Neural progenitor cell (in vitro differentiated cells): ENCODE data around the gene CCDC71L.

Experiments
- CTCF ChIP-seq: fragments of 200-600 bp; sonication (generic); IDR thresholded peaks from 2 replicates; pipeline ENCODE4 v1.5.1; 2017; ENCODE audit warnings: antibody characterized with exemption, mild to moderate bottlenecking
- EZH2 ChIP-seq: fragments of 200-600 bp; sonication (generic); IDR thresholded peaks from 2 replicates; pipeline ENCODE4 v1.6.1; 2017; ENCODE audit warnings: antibody characterized with exemption, mild to moderate bottlenecking, moderate library complexity
- EZH2phosphoT487 ChIP-seq: fragments of 200-600 bp; sonication (generic); IDR thresholded peaks from 2 replicates; pipeline ENCODE4 v1.6.1; 2017; ENCODE audit warnings: antibody characterized with exemption

GRCh38 chr7:106629516-106629915 is 31.4 kb downstream of the CCDC71L start:
- TF ChIP-seq CTCF (no peak), EZH2 (no peak), EZH2phosphoT487 (no peak)
